IgD-negative memory B cell (primary cell): ENCODE results near the gene AIF1. TPM values are rescaled to one million over a fixed set of nuclear protein-coding genes. Genes with fewer than 3 reads are reported as not detected.

ENCODE experiments used
- H3K27ac Mint-ChIP-seq, 3 donors: one replicate each; pipeline ENCODE4 v1.8.0; 2020 to 2022; ENCODE audit warnings: mild to moderate bottlenecking in 3 of 3, mixed read lengths in 3 of 3, moderate library complexity in 1 of 3
- H3K27me3 Mint-ChIP-seq: one replicate; pipeline ENCODE4 v1.8.0; 2021; ENCODE audit warnings: mixed read lengths
- H3K36me3 Mint-ChIP-seq: one replicate; pipeline ENCODE4 v1.8.0; 2020; ENCODE audit warnings: mild to moderate bottlenecking, mixed read lengths
- H3K4me1 Mint-ChIP-seq, 3 donors: one replicate each; pipeline ENCODE4 v1.8.0; 2020 to 2022; ENCODE audit warnings: mixed read lengths in 3 of 3, mild to moderate bottlenecking in 1 of 3
- H3K4me3 Mint-ChIP-seq, 4 donors: one replicate each; pipeline ENCODE4 v1.8.0; 2020 to 2022; ENCODE audit warnings: mild to moderate bottlenecking in 4 of 4, mixed read lengths in 4 of 4, moderate library complexity in 3 of 4
- H3K9me3 Mint-ChIP-seq, 3 donors: one replicate each; pipeline ENCODE4 v1.8.0; 2020 to 2021; ENCODE audit warnings: mixed read lengths in 3 of 3, mild to moderate bottlenecking in 1 of 3
- polyA plus RNA-seq: library from polyadenylated mRNA; unstranded; fragments of 300-500 nt; fragmentation: Illumina TruSeq; gene quantifications from one replicate; pipeline ENCODE4 v1.2.3, GENCODE V29; 2021

AIF1 gene
- 5.6 TPM for polyA plus RNA-seq

- Mint-ChIP-seq H3K4me3 (peak within 1 kb of the TSS in 3 of 4 donors; percentile 18 to 83 (median 46)), H3K4me1 (peaks cover 16 to 32% (median 25%) of the 10 kb centered on the region in 3 donors), H3K9me3 (no peaks in the 10 kb centered on the region), H3K27me3 (peaks cover 4% of the 10 kb centered on the region), H3K27ac (peak within 1 kb of the TSS; percentile 64 to 92 (median 71)), H3K36me3 (no peaks in the 10 kb centered on the region)
Measured at GRCh38 chr6:31614684-31615578, at the start of gene AIF1. TSS of gene AIF1 (plus strand) at chr6:31615234. CDS start at chr6:31615330, 96 bp downstream.

- peak overlapping the region in 3 of 4 donors; percentile 19 to 80 (median 25) for H3K4me3 Mint-ChIP-seq
- H3K27ac Mint-ChIP-seq, result peak overlapping the region; percentile 51 to 99 (median 93)
- peaks cover 40 to 64% (median 62%) of the 10 kb centered on the region in 3 donors for H3K4me1 Mint-ChIP-seq
- H3K36me3 Mint-ChIP-seq, result peaks cover 6% of the 10 kb centered on the region
- no peaks in the 10 kb centered on the region for H3K9me3 Mint-ChIP-seq
- no peaks in the 10 kb centered on the region for H3K27me3 Mint-ChIP-seq
Measured at GRCh38 chr6:31567531-31568370, 47.3 kb upstream of the AIF1 start.

- Mint-ChIP-seq H3K27me3 (no peaks in the 10 kb centered on the region), H3K9me3 (no peaks in the 10 kb centered on the region), H3K4me1 (peaks cover 34 to 63% (median 63%) of the 10 kb centered on the region in 3 donors), H3K4me3 (peak overlapping the region; percentile 19 to 85 (median 41)), H3K27ac (peak overlapping the region; percentile 51 to 99 (median 93)), H3K36me3 (peaks cover 6% of the 10 kb centered on the region)
Measured at GRCh38 chr6:31568537-31568961, 46.5 kb upstream of the AIF1 start.

- Mint-ChIP-seq H3K27ac (peak overlapping the region; percentile 39 to 93 (median 51)), H3K4me1 (peaks cover 32 to 70% (median 68%) of the 10 kb centered on the region in 3 donors), H3K36me3 (peaks cover 4% of the 10 kb centered on the region), H3K4me3 (peak overlapping the region; percentile 42 to 70 (median 54)), H3K9me3 (no peaks in the 10 kb centered on the region), H3K27me3 (peaks cover 1% of the 10 kb centered on the region)
Measured at GRCh38 chr6:31569861-31570536, 45.0 kb upstream of the AIF1 start.

GRCh38 chr6:31572041-31572911, 42.8 kb upstream of the AIF1 start, which contains the start of gene LTA:
TSS of gene LTA (plus strand) at chr6:31572289. CDS start at chr6:31572743, 454 bp downstream.
- H3K4me3 Mint-ChIP-seq, result peak within 1 kb of the TSS; percentile 93 to 99 (median 99)
- H3K27ac Mint-ChIP-seq, result peak within 1 kb of the TSS; percentile 92 to 100 (median 98)
- H3K9me3 Mint-ChIP-seq, result no peaks in the 10 kb centered on the region
- peaks cover 3% of the 10 kb centered on the region for H3K36me3 Mint-ChIP-seq
- H3K4me1 Mint-ChIP-seq, result peaks cover 38 to 79% (median 76%) of the 10 kb centered on the region in 3 donors
- H3K27me3 Mint-ChIP-seq, result peaks cover 1% of the 10 kb centered on the region

- Mint-ChIP-seq H3K27ac (peak overlapping the region; percentile 92 to 100 (median 98)), H3K9me3 (no peaks in the 10 kb centered on the region), H3K36me3 (peaks cover 3% of the 10 kb centered on the region), H3K4me3 (peak overlapping the region; percentile 93 to 99 (median 99)), H3K4me1 (peaks cover 33 to 77% (median 71%) of the 10 kb centered on the region in 3 donors), H3K27me3 (peaks cover 1% of the 10 kb centered on the region)
Measured at GRCh38 chr6:31573239-31574105, 41.6 kb upstream of the AIF1 start.

- H3K36me3 Mint-ChIP-seq, result peaks cover 3% of the 10 kb centered on the region
- H3K4me3 Mint-ChIP-seq, result peak overlapping the region; percentile 93 to 99 (median 97)
- peak overlapping the region; percentile 92 to 100 (median 98) for H3K27ac Mint-ChIP-seq
- peaks cover 1% of the 10 kb centered on the region for H3K27me3 Mint-ChIP-seq
- peaks cover 34 to 78% (median 74%) of the 10 kb centered on the region in 3 donors for H3K4me1 Mint-ChIP-seq
- no peaks in the 10 kb centered on the region for H3K9me3 Mint-ChIP-seq
Measured at GRCh38 chr6:31574106-31575061, 40.6 kb upstream of the AIF1 start.

- Mint-ChIP-seq H3K36me3 (peaks cover 4% of the 10 kb centered on the region), H3K4me3 (peak within 1 kb of the TSS; percentile 93 to 99 (median 97)), H3K27ac (peak within 1 kb of the TSS; percentile 92 to 100 (median 98)), H3K27me3 (peaks cover 1% of the 10 kb centered on the region), H3K4me1 (peaks cover 28 to 72% (median 70%) of the 10 kb centered on the region in 3 donors), H3K9me3 (no peaks in the 10 kb centered on the region)
Measured at GRCh38 chr6:31575335-31575901, 39.6 kb upstream of the AIF1 start, which contains the start of gene TNF. TSS of gene TNF (plus strand) at chr6:31575565. CDS start at chr6:31575742, 177 bp downstream.

GRCh38 chr6:31575952-31576685, 38.9 kb upstream of the AIF1 start:
- Mint-ChIP-seq H3K27ac (peak overlapping the region; percentile 92 to 98 (median 95)), H3K9me3 (no peaks in the 10 kb centered on the region), H3K36me3 (peaks cover 9% of the 10 kb centered on the region), H3K4me1 (peaks cover 30 to 69% (median 67%) of the 10 kb centered on the region in 3 donors), H3K4me3 (peak overlapping the region; percentile 93 to 99 (median 97)), H3K27me3 (peaks cover 1% of the 10 kb centered on the region)

- H3K4me3 Mint-ChIP-seq, result peak overlapping the region; percentile 93 to 99 (median 97)
- peaks cover 35 to 60% (median 60%) of the 10 kb centered on the region in 3 donors for H3K4me1 Mint-ChIP-seq
Measured at GRCh38 chr6:31576897-31577578, 38.0 kb upstream of the AIF1 start.

More at GRCh38 chr6:31576897-31577578, 38.0 kb upstream of the AIF1 start:
- Mint-ChIP-seq H3K36me3 (peaks cover 10% of the 10 kb centered on the region), H3K27ac (peak overlapping the region; percentile 92 to 98 (median 95)), H3K9me3 (no peaks in the 10 kb centered on the region), H3K27me3 (peaks cover 1% of the 10 kb centered on the region)
